GM21529 (cell line): Measurements from ENCODE around the gene HLF.

Experiments used
- ATAC-seq: cut with Tn5 transposase; IDR thresholded peaks from one replicate; pipeline ENCODE4 v1.9.1; 2021; ENCODE audit not compliant: unreplicated experiment

The HLF gene

DNA sequence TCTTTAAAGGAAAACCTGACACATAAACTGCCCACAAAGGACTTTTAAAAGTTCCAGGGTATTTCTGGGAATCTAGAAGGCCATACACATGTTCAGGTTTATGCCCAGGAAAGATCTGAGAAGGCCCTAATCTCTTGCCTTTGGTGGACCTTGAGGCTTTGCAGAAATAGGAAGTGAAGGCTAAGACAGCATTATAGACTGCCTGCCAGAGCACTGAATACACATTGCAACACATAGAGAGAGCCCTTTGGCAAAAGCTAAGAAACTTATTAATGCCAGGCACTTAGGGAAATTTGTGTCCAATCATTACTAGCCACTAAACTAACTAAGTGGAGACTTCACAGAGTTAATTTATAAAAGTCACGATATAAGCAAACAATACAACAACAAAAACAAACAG, 86.5 kb downstream of the HLF start:
- no peak for ATAC-seq

DNA sequence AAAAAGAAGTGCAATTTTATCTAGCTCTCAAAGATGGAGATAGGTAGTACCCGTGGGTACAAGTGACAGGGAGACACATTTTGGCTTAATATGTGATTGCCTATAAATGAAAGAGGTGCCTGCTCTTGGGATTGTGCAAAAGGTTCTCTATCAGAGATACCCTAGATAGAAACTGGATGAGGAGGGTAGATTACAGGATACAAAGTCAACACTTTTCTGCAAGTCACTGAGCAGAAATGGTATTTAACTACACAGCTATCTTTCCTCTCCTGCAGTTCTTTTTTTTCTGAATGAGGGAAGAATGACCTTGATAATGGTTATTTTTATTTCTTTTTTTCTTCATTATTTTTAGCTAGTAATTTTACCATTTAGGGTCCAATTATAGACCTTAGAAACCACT, 89.2 kb downstream of the HLF start:
- ATAC-seq: no peak

DNA sequence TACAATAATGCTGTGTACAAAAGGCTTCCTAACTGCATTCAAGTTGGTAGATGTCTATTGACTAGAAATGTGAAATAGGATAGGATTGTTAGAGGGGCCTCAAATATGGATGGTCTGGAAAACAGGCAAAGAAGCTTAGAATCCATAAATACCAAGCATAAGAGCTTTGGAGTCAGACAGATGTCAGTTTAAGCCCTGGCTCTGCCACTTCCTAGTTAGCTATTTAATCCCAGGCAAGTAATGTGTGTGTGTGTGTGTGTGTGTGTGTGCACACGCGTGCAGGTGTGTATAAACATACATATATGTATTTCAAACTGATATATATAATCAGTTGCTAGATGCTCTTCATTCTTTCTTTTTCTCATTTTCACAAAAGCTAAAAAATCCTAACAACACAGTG, 90.2 kb downstream of the HLF start:
- ATAC-seq: no peak

DNA sequence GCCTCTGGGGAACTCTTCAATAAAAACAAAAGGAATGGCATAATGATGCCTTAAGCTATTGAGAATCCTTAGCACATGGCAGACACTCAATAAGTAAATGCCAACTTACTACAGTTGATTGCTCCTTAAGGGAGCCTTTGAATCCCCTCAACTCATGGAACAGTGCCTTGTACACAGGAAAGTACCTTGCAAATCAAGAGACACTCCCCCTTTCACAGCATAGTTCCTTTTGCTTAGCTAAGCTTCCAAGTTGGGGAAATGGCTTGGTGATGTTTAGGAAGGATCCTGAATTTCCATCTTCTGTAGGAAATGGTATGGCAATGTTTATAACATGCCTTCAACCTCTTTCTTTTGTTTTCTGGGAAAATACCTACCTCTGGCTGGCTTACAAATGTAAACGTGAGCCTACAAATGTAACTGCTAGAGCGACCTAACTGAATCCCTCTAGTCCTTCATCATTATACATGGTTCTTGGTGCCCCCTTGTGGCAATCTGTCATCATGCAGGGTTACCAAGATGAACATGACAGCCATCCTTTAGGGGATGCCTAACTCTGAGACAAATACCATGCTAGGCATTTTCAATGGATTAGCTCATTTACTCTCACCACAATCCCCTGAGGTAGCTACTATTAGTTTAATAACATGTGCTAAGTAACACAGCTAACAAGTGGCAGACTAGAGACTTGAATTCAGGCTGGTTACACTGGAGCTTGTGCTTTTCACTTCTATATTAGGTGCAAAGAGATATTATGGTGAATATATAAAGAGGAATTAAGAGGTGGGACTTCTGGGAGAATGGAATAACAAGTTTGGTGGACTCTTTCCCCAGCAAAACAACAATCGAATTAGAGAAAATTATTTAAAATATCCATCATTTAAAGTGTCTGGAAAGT, 91.9 kb downstream of the HLF start:
- peak; percentile 93 for ATAC-seq

DNA sequence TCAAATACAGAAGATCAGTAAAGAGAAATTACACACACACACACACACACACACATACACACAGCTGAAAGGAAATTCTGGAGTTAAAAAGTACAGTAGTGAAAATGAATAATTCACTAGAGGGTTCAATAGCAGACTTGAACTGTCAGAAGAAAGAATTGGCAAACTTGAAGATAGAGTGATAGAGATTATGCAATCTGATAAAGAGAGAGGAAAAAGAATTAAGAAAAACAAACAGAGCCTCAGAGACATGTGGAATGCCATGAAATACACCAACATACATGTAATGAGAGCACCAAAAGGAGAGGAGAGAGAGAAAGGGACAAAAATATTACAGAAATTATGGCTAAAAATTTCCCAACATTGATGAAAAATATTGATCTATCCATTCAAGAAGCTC, 96.2 kb downstream of the HLF start:
- no peak for ATAC-seq

DNA sequence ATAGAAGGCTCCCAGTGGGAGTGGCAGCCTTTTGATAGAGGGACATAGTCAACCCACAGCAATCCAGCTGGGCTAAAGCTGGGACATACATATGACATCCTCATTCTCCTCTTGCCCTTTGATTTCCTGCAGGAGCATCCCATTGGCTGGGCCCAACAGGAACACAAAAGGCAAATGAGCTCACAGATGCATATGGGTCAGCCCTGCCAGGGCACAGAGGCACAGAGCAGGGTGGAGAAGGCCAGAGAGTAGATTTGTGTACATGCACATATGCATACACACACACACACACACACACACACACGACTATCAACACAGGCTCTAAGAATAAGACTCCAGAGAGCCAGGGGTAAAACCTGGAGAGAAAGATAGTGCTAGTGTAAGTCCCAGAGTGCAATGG, 98.3 kb downstream of the HLF start:
- no peak for ATAC-seq

DNA sequence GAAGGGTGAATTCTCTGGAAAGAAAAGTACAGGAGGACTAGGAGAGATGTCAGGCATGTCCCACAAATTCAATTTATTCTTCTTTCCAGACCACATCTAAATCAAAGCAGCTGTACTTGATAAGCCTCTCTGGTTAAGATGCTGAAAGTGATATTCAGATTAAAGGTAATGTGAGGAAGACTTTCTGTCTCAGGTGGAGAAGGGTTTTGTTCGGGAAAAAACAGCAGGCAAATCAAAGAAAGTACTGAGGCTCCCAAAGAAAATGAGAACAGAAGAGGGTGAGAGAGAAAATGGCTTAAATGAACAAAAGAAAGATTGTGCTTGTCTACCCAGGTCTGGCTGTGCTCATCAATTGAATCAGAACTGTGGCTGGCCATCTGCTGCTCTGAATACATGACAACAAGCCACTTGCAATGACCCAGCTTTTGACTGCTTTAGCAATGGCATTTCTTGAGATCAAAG, 101.3 kb downstream of the HLF start:
- no peak for ATAC-seq

DNA sequence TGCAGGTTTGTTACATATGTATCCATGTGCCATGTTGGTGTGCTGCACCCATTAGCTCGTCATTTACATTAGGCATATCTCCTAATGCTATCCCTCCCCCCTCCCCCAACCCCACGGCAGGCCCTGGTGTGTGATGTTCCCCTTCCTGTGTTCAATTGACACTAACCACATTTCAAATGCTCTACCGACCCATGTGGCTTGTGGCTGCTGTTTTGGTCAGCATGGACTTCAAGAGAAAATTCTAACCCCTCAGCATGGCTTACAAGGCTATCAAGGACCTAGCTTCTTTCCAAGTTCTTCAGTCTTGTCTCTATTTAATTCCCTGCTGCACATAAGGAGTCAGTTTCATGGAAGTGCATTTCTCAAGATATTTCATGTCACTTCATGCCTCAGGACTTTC, 103.9 kb downstream of the HLF start:
- no peak for ATAC-seq
